ENCODE results near the gene NSD2.
"Not testable (repeated sequence)": the region's sequence is repeated elsewhere in the genome, so short reads cannot be mapped to it uniquely, and the experiment has no call there.

Gene NSD2

DNA sequence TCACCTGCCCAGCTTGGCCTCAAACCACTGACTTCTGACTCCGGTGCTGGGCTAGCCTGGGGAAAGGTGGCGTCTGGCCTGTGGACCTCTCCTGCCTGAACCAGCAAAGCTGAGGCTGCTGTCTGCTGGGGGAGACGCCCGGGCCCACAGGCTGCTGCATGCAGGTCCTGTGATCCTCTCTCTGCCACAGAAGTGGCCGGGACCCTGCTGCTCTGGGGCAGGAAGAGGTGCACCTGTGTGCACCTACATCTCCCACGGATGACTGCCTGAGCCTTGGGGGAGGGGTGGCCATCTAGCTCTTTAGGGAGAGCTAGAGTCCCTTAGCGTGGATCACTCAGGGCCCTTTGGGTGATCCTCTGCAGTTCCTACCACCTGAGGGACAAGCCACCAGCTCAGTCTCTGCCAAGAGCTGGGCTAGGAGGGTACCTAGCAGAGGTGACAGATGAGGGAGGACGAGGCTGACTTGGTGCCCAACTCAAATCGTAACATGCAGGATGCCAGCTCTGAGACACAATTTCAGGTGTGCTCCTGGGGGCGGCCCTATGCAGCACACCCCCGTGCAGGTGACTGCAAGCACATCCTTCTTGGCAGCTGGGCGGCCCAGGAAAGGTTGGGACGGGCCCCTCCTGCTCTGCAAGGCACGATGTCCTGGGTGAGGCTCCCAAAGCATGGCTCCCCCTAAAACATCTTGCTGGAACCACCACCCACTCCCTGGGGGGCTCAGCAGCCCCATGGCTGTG lies 37.7 kb upstream of the NSD2 start:
- Histone ChIP-seq H4K8ac (ENCODE audit: low read depth, low read length) (no peak overlapping the region), H2BK12ac (ENCODE audit: low read length) (no peak overlapping the region), H4K91ac (ENCODE audit: low read depth, low read length) (no peak overlapping the region), H3K79me2 (ENCODE audit: control insufficient read depth, insufficient read depth, low read length, poor library complexity) (no peaks in the 10 kb centered on the region), H4K12ac (ENCODE audit: low read depth, low read length) (no peak overlapping the region), H2BK5ac (ENCODE audit: low read depth, low read length, poor library complexity) (no peak overlapping the region), H3K4me3 (ENCODE audit: low read depth, low read length) (no peak overlapping the region), H3K23ac (ENCODE audit: low read length) (no peak overlapping the region), H2BK120ac (ENCODE audit: insufficient read depth, low read length, poor library complexity) (no peak overlapping the region), H3K36me3 (ENCODE audit: control insufficient read depth in 1 of 2, insufficient read depth in 2 of 2, low read length in 2 of 2) (peaks cover 47 to 61% of the 10 kb centered on the region in 2 experiments), H2AFZ (ENCODE audit: insufficient read depth, low read length, poor library complexity) (no peak overlapping the region), H3K4me1 (ENCODE audit: control insufficient read depth in 1 of 2, insufficient read depth in 2 of 2, low read length in 2 of 2) (peaks cover 4 to 6% of the 10 kb centered on the region in 2 experiments), H3K27ac (ENCODE audit: low read depth, low read length) (no peak overlapping the region), H3K4me2 (ENCODE audit: low read length) (no peak overlapping the region), H3K4ac (ENCODE audit: low read depth, low read length) (no peak overlapping the region), H3K9ac (ENCODE audit: low read length) (no peak overlapping the region), H3K14ac (ENCODE audit: low read length) (no peak overlapping the region), H3K27me3 (ENCODE audit: insufficient read depth, low read length) (no peaks in the 10 kb centered on the region), H3K79me1 (ENCODE audit: low read length) (no peaks in the 10 kb centered on the region), H3K9me3 (ENCODE audit: insufficient read depth, low read depth, low read length) (peaks cover 3% of the 10 kb centered on the region), H3K18ac (ENCODE audit: low read length) (no peak overlapping the region), H2AK5ac (ENCODE audit: low read length) (no peak overlapping the region)
- no CpG with 5 or more reads among the region's 14 CpGs for WGBS (ENCODE audit: extremely low coverage, insufficient coverage, insufficient read length)
- DNase-seq = no peak

DNA sequence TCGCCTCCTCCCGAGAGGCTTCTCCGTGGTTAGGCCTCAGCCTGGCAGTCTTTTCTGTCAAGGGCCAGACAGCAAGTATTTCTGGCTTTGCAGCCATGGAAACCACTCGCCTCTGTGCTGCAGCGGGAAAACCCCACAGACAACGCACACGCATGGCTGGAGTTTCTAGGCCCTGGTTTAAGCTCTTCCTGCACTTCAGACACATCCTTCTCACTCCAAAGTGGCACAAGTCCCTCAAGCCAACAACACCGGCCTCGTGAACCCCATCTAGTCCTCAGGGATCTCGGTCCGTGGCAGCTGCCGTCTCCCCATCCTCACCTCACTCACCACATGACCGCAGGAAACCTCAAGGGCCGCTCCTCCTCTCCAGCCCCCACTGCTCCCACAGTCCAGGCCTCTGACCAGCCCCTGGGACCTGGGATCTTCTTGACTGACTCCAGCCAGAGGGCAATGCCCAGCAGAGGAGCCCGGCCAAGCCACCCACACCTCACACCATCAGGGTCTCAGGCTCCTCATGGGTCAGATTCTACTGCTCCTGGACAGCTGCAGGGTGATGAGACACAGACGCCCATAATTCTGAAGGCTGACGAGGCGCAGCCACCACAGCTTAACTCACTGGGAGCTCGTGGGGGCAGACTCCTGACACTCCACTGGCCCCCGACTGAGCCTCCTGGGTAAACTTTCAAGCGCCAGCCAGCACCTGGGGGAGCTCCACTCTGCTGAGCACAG lies 37.0 kb upstream of the NSD2 start:
- no peak overlapping the region for H4K12ac ChIP-seq (ENCODE audit: low read depth, low read length)
- no peaks in the 10 kb centered on the region for H3K79me1 ChIP-seq (ENCODE audit: low read length)
- H3K23ac ChIP-seq (ENCODE audit: low read length) = no peak overlapping the region
- no peak overlapping the region for H3K18ac ChIP-seq (ENCODE audit: low read length)
- H2AK5ac ChIP-seq (ENCODE audit: low read length) = no peak overlapping the region
- no peak overlapping the region for H3K14ac ChIP-seq (ENCODE audit: low read length)
- peaks cover 3% of the 10 kb centered on the region for H3K9me3 ChIP-seq (ENCODE audit: insufficient read depth, low read depth, low read length)
- no peak overlapping the region for H2AFZ ChIP-seq (ENCODE audit: insufficient read depth, low read length, poor library complexity)
- H3K4me2 ChIP-seq (ENCODE audit: low read length) = no peak overlapping the region
- H2BK12ac ChIP-seq (ENCODE audit: low read length) = no peak overlapping the region
- no peak overlapping the region for H2BK120ac ChIP-seq (ENCODE audit: insufficient read depth, low read length, poor library complexity)
- no peaks in the 10 kb centered on the region for H3K27me3 ChIP-seq (ENCODE audit: insufficient read depth, low read length)
- no peak overlapping the region for H4K8ac ChIP-seq (ENCODE audit: low read depth, low read length)
- no peak for DNase-seq
- H3K4ac ChIP-seq (ENCODE audit: low read depth, low read length) = no peak overlapping the region
- no peaks in the 10 kb centered on the region for H3K79me2 ChIP-seq (ENCODE audit: control insufficient read depth, insufficient read depth, low read length, poor library complexity)
- peaks cover 4 to 6% of the 10 kb centered on the region in 2 experiments for H3K4me1 ChIP-seq (ENCODE audit: control insufficient read depth in 1 of 2, insufficient read depth in 2 of 2, low read length in 2 of 2)
- no peak overlapping the region for H3K4me3 ChIP-seq (ENCODE audit: low read depth, low read length)
- H3K27ac ChIP-seq (ENCODE audit: low read depth, low read length) = peak overlapping the region; percentile 8
- WGBS (ENCODE audit: extremely low coverage, insufficient coverage, insufficient read length) = no CpG with 5 or more reads among the region's 21 CpGs
- H3K9ac ChIP-seq (ENCODE audit: low read length) = no peak overlapping the region
- H2BK5ac ChIP-seq (ENCODE audit: low read depth, low read length, poor library complexity) = no peak overlapping the region
- no peak overlapping the region for H4K91ac ChIP-seq (ENCODE audit: low read depth, low read length)
- H3K36me3 ChIP-seq (ENCODE audit: control insufficient read depth in 1 of 2, insufficient read depth in 2 of 2, low read length in 2 of 2) = peaks cover 50 to 67% of the 10 kb centered on the region in 2 experiments

GRCh38 chr4:1835836-1836235 lies 35.4 kb upstream of the NSD2 start:
- H4K91ac ChIP-seq (ENCODE audit: low read depth, low read length); H3K27ac ChIP-seq (ENCODE audit: low read depth, low read length); H3K4me2 ChIP-seq (ENCODE audit: low read length); H3K79me2 ChIP-seq (ENCODE audit: control insufficient read depth, insufficient read depth, low read length, poor library complexity); H3K4me1 ChIP-seq (ENCODE audit: control insufficient read depth in 1 of 2, insufficient read depth in 2 of 2, low read length in 2 of 2); H4K12ac ChIP-seq (ENCODE audit: low read depth, low read length); H2AFZ ChIP-seq (ENCODE audit: insufficient read depth, low read length, poor library complexity); DNase-seq; H2BK5ac ChIP-seq (ENCODE audit: low read depth, low read length, poor library complexity); H3K79me1 ChIP-seq (ENCODE audit: low read length); H3K14ac ChIP-seq (ENCODE audit: low read length); H3K18ac ChIP-seq (ENCODE audit: low read length); H2BK12ac ChIP-seq (ENCODE audit: low read length); H3K23ac ChIP-seq (ENCODE audit: low read length); H3K9ac ChIP-seq (ENCODE audit: low read length); H3K4me3 ChIP-seq (ENCODE audit: low read depth, low read length); H4K8ac ChIP-seq (ENCODE audit: low read depth, low read length); H2AK5ac ChIP-seq (ENCODE audit: low read length); H3K27me3 ChIP-seq (ENCODE audit: insufficient read depth, low read length); H3K4ac ChIP-seq (ENCODE audit: low read depth, low read length); H3K9me3 ChIP-seq (ENCODE audit: insufficient read depth, low read depth, low read length); H2BK120ac ChIP-seq (ENCODE audit: insufficient read depth, low read length, poor library complexity): not testable (repeated sequence)
- WGBS (ENCODE audit: extremely low coverage, insufficient coverage, insufficient read length) = no CpG with 5 or more reads among the region's 8 CpGs
- H3K36me3 ChIP-seq (ENCODE audit: control insufficient read depth in 1 of 2, insufficient read depth in 2 of 2, low read length in 2 of 2) = peaks cover 51 to 66% of the 10 kb centered on the region in 2 experiments

DNA sequence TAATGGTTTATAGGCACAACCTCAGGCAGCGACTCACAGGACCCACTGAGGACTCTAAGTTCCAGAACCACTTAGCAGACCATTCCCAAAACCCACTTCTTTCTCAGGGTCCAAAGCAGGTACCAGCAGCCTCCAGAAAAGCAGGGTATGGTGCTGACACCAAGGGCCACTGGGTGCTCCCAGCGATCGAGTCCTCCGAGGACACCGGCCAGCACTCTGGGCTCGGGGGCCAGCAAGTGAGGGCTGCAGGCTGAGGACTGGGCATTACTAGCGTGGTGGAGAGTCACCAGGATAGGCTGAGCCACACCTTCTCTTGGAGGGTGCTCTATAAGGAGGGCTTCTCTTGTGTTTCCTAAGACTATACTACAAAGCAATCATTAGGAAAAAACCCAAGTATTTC lies 34.5 kb upstream of the NSD2 start:
- H3K18ac ChIP-seq (ENCODE audit: low read length) = no peak overlapping the region
- H3K27me3 ChIP-seq (ENCODE audit: insufficient read depth, low read length) = no peaks in the 10 kb centered on the region
- H3K4me1 ChIP-seq (ENCODE audit: control insufficient read depth in 1 of 2, insufficient read depth in 2 of 2, low read length in 2 of 2) = peaks cover 4 to 6% of the 10 kb centered on the region in 2 experiments
- no peaks in the 10 kb centered on the region for H3K79me1 ChIP-seq (ENCODE audit: low read length)
- H3K79me2 ChIP-seq (ENCODE audit: control insufficient read depth, insufficient read depth, low read length, poor library complexity) = no peaks in the 10 kb centered on the region
- H3K23ac ChIP-seq (ENCODE audit: low read length) = no peak overlapping the region
- H3K4ac ChIP-seq (ENCODE audit: low read depth, low read length) = no peak overlapping the region
- H3K4me2 ChIP-seq (ENCODE audit: low read length) = no peak overlapping the region
- H2AFZ ChIP-seq (ENCODE audit: insufficient read depth, low read length, poor library complexity) = no peak overlapping the region
- H3K9ac ChIP-seq (ENCODE audit: low read length) = no peak overlapping the region
- no peak overlapping the region for H4K12ac ChIP-seq (ENCODE audit: low read depth, low read length)
- H3K27ac ChIP-seq (ENCODE audit: low read depth, low read length) = no peak overlapping the region
- no peak overlapping the region for H2BK12ac ChIP-seq (ENCODE audit: low read length)
- H3K14ac ChIP-seq (ENCODE audit: low read length) = no peak overlapping the region
- H4K8ac ChIP-seq (ENCODE audit: low read depth, low read length) = no peak overlapping the region
- WGBS (ENCODE audit: extremely low coverage, insufficient coverage, insufficient read length) = no CpG with 5 or more reads among the region's 7 CpGs
- H2BK120ac ChIP-seq (ENCODE audit: insufficient read depth, low read length, poor library complexity) = no peak overlapping the region
- H2AK5ac ChIP-seq (ENCODE audit: low read length) = no peak overlapping the region
- no peak for DNase-seq
- no peaks in the 10 kb centered on the region for H3K9me3 ChIP-seq (ENCODE audit: insufficient read depth, low read depth, low read length)
- H3K4me3 ChIP-seq (ENCODE audit: low read depth, low read length) = no peak overlapping the region
- H4K91ac ChIP-seq (ENCODE audit: low read depth, low read length) = no peak overlapping the region
- H3K36me3 ChIP-seq (ENCODE audit: control insufficient read depth in 1 of 2, insufficient read depth in 2 of 2, low read length in 2 of 2) = peaks cover 50 to 65% of the 10 kb centered on the region in 2 experiments
- no peak overlapping the region for H2BK5ac ChIP-seq (ENCODE audit: low read depth, low read length, poor library complexity)
